ENCODE data around the gene BSDC1. TPM values are rescaled to one million over a fixed set of nuclear protein-coding genes. Genes with fewer than 3 reads are reported as not detected.

The BSDC1 gene
- total RNA-seq, 1 experiment from 2014 or later = 64.9 TPM

DNA sequence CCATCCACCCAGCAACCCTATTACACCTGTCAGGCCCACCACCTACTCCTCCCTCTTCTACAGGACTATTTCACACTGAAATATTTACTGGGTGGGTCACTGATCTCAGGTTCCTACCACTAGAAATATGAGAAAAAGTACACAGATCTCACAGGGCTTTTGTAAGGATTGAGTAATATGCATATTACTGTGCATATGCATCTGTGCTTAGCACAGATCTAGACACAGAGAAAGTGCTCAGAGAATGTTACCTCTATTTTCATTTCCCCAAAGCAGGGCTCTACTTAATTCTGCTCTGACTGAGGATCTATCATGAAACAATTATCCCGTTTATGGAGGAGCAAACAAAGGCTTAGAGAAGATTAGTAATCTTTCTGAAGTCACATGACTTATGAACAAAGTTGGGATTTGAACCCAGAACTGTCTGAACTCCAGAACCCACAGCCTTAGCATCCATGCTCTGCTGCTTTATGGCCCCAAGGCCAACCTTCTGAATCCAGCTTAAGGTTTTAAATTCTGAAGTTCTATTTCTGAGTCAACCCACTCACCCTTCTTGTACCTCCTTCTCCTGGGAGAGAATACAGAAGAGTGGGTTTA is 20.1 kb downstream of the BSDC1 start:
- intact Hi-C loops (cut with micrococcal nuclease; ENCODE audit: unreplicated experiment) = no loop called here

DNA sequence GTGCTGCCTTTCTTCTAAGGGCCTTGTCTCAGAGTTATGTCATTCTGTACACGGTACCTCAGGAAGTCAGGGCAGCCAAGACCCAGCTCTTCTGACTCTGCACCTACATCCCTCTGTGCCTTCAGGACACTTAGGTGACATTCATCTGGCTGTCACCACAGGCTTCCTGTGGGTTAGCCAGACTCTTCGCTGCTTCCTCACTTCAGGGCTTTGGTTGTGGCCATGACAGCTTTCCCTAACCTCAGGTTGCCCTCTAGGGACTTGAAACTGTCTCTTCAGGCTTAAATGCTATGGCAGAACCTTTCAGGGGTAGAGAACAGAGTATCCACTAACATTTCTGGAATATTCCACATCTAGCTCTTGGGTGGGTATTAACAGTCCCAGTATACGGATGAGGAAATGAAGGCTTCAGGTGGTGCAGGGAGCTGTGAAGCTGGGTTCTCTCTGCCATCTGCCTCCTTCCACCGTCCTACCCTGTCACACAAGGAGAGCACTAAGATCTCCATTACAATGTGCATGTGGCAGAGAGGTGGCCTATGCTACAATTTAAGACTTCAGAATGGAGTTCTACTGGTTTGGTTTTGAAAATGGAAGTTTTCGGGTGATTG is 22.0 kb downstream of the BSDC1 start:
- POLR2A ChIA-PET = no interaction called here
- TF ChIP-seq, protein P1, sequence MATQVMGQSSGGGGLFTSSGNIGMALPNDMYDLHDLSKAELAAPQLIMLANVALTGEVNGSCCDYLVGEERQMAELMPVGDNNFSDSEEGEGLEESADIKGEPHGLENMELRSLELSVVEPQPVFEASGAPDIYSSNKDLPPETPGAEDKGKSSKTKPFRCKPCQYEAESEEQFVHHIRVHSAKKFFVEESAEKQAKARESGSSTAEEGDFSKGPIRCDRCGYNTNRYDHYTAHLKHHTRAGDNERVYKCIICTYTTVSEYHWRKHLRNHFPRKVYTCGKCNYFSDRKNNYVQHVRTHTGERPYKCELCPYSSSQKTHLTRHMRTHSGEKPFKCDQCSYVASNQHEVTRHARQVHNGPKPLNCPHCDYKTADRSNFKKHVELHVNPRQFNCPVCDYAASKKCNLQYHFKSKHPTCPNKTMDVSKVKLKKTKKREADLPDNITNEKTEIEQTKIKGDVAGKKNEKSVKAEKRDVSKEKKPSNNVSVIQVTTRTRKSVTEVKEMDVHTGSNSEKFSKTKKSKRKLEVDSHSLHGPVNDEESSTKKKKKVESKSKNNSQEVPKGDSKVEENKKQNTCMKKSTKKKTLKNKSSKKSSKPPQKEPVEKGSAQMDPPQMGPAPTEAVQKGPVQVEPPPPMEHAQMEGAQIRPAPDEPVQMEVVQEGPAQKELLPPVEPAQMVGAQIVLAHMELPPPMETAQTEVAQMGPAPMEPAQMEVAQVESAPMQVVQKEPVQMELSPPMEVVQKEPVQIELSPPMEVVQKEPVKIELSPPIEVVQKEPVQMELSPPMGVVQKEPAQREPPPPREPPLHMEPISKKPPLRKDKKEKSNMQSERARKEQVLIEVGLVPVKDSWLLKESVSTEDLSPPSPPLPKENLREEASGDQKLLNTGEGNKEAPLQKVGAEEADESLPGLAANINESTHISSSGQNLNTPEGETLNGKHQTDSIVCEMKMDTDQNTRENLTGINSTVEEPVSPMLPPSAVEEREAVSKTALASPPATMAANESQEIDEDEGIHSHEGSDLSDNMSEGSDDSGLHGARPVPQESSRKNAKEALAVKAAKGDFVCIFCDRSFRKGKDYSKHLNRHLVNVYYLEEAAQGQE (IDR thresholded peaks at IDR 0.05; ENCODE audit: insufficient read depth in 1 of 2, low read depth in 2 of 2, low read length in 1 of 2) = no peak
- TF ChIP-seq TCF7L2 (IDR thresholded peaks at IDR 0.05; ENCODE audit: low read depth, low read length) (no peak), SIN3A (IDR thresholded peaks at IDR 0.05; ENCODE audit: borderline replicate concordance, insufficient read depth, low read depth, low read length) (no peak), POLR2AphosphoS5 (IDR thresholded peaks at IDR 0.05; ENCODE audit: low read depth, low read length) (no peak)
- TF ChIP-seq, protein P2, sequence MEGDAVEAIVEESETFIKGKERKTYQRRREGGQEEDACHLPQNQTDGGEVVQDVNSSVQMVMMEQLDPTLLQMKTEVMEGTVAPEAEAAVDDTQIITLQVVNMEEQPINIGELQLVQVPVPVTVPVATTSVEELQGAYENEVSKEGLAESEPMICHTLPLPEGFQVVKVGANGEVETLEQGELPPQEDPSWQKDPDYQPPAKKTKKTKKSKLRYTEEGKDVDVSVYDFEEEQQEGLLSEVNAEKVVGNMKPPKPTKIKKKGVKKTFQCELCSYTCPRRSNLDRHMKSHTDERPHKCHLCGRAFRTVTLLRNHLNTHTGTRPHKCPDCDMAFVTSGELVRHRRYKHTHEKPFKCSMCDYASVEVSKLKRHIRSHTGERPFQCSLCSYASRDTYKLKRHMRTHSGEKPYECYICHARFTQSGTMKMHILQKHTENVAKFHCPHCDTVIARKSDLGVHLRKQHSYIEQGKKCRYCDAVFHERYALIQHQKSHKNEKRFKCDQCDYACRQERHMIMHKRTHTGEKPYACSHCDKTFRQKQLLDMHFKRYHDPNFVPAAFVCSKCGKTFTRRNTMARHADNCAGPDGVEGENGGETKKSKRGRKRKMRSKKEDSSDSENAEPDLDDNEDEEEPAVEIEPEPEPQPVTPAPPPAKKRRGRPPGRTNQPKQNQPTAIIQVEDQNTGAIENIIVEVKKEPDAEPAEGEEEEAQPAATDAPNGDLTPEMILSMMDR (IDR thresholded peaks at IDR 0.05) = no peak
- no peaks in the 10 kb centered on the region for H3K27me3 ChIP-seq (ENCODE audit: control insufficient read depth, insufficient read depth, low read length)
- no peak overlapping the region for H3K27ac ChIP-seq (ENCODE audit: low read length)
- H3K4me1 ChIP-seq (ENCODE audit: control insufficient read depth, insufficient read depth, low read length) = no peaks in the 10 kb centered on the region
- no peak overlapping the region for H3K4me3 ChIP-seq (ENCODE audit: low read depth in 2 of 2, low read length in 2 of 2)
- DNase-seq (ENCODE audit: low read depth, low spot score) = no peak
- intact Hi-C loops (cut with micrococcal nuclease; ENCODE audit: unreplicated experiment) = no loop called here
- CTCF ChIA-PET = no interaction called here
- in situ Hi-C loops (cut with HindIII; ENCODE audit: low pct_unique_long_range_greater_than_20kb, low sequenced_read_pairs) = no loop called here
- ATAC-seq = peak; percentile 58
- no TSS peak for BruUV-seq (replicated peaks)
- no peaks in the 10 kb centered on the region for H3K9me3 ChIP-seq (ENCODE audit: control insufficient read depth, insufficient read depth, low read depth, low read length)
- peaks cover 13% of the 10 kb centered on the region for H3K36me3 ChIP-seq (ENCODE audit: control insufficient read depth, insufficient read depth, low read length)

More for the DNA sequence above, 20.1 kb downstream of the BSDC1 start:
- TF ChIP-seq, protein P2 (IDR thresholded peaks at IDR 0.05) = no peak
- no TSS peak for BruUV-seq (replicated peaks)
- Histone ChIP-seq H3K4me1 (ENCODE audit: control insufficient read depth, insufficient read depth, low read length) (no peaks in the 10 kb centered on the region), H3K27ac (ENCODE audit: low read length) (no peak overlapping the region), H3K27me3 (ENCODE audit: control insufficient read depth, insufficient read depth, low read length) (no peaks in the 10 kb centered on the region), H3K4me3 (ENCODE audit: low read depth in 2 of 2, low read length in 2 of 2) (no peak overlapping the region), H3K36me3 (ENCODE audit: control insufficient read depth, insufficient read depth, low read length) (peaks cover 14% of the 10 kb centered on the region), H3K9me3 (ENCODE audit: control insufficient read depth, insufficient read depth, low read depth, low read length) (no peaks in the 10 kb centered on the region)
- DNase-seq (ENCODE audit: low read depth, low spot score) (no peak), ATAC-seq (no peak)
- in situ Hi-C loops (cut with HindIII; ENCODE audit: low pct_unique_long_range_greater_than_20kb, low sequenced_read_pairs) = no loop called here
- ChIA-PET CTCF (no interaction called here), POLR2A (no interaction called here)
